Left lung (tissue), 10 donors: ENCODE measurements around the gene F2RL3. TPM values are rescaled to one million over a fixed set of nuclear protein-coding genes. Genes with fewer than 3 reads are reported as not detected.
"Not testable (repeated sequence)": the region's sequence is repeated elsewhere in the genome, so short reads cannot be mapped to it uniquely, and the experiment has no call there.

Experiments used
- ATAC-seq: fragments of 200-7000 bp; cut with Tn5 transposase; one replicate; pipeline ENCODE4 v1.9.1; 2020; ENCODE audit warnings: moderate library complexity
- DNase-seq, 4 donors: peaks; one replicate each; pipeline ENCODE4 v3.0.0-alpha.2; 2013 to 2020
- H3K27ac ChIP-seq, 2 donors: fragments of 200-600 bp; sonication (generic) in 1 of 2; one replicate each; pipeline versions ENCODE4 v1.5.0 to v1.8.0; 2020 to 2021
- H3K27me3 ChIP-seq, 2 donors: fragments of 200-600 bp; sonication (generic) in 1 of 2; one replicate each; pipeline versions ENCODE4 v1.5.0 to v1.8.0; 2020 to 2021
- H3K36me3 ChIP-seq, 2 donors: fragments of 200-600 bp; sonication (generic) in 1 of 2; one replicate each; pipeline versions ENCODE4 v1.5.0 to v1.8.0; 2020 to 2021
- H3K4me1 ChIP-seq, 2 donors: fragments of 200-600 bp; one replicate each; pipeline ENCODE4 v1.8.0; 2021
- H3K4me3 ChIP-seq, 2 donors: fragments of 200-600 bp; sonication (generic) in 1 of 2; one replicate each; pipeline versions ENCODE4 v1.5.0 to v1.8.0; 2020 to 2021; ENCODE audit warnings: mild to moderate bottlenecking in 1 of 2
- H3K9me3 ChIP-seq, 2 donors: fragments of 200-600 bp; sonication (generic) in 1 of 2; one replicate each; pipeline versions ENCODE4 v1.5.0 to v1.8.0; 2020 to 2021
- CTCF ChIP-seq, 2 donors: fragments of 200-600 bp; sonication (generic) in 1 of 2; IDR thresholded peaks; one replicate each; pipeline versions ENCODE4 v1.5.0 to v1.8.0; 2021; ENCODE audit warnings: antibody characterized with exemption in 2 of 2
- intact Hi-C, 2 donors: fragments of 100-400 bp; cut with DNase I; formaldehyde crosslinking; loops; one replicate each; pipeline versions ENCODE4 v1.11.2 to v1.14.2; 2022
- polyA plus RNA-seq, 6 donors: library from polyadenylated mRNA; unstranded; fragments of 120-200 nt; gene quantifications; one replicate each; pipeline ENCODE4 v1.2.1, GENCODE V29; 2013; ENCODE audit not compliant: insufficient read length in 6 of 6
- total RNA-seq, 2 donors: library from RNA; stranded (reverse); fragmentation: NEBNext Ultra II Directional; extraction: Animal tissue kit (Norgen Biotek cat#: 25700); gene quantifications; one replicate each; pipeline ENCODE4 v1.2.1, GENCODE V29; 2021
- donor health status: DM: no; HTN: yes; CAD: no.
- donor health status: DM: no; HTN: no; CAD: no.

F2RL3 gene
- total and polyA plus RNA-seq, 8 donors = 0.63 to 14.8 (median 1.4) TPM

- no peak overlapping the region for H3K27ac ChIP-seq
- H3K9me3 ChIP-seq = peaks cover 0 to 30% of the 10 kb centered on the region in 2 donors
- ATAC-seq = no peak
- no peak overlapping the region for H3K4me3 ChIP-seq
- intact Hi-C loops = no loop called here
- no peaks in the 10 kb centered on the region for H3K4me1 ChIP-seq
- H3K36me3 ChIP-seq = no peaks in the 10 kb centered on the region
- DNase-seq = no peak
- no peak for TF ChIP-seq CTCF (IDR thresholded peaks at IDR 0.05)
- no peaks in the 10 kb centered on the region for H3K27me3 ChIP-seq
These were observed 49.4 kb downstream of the F2RL3 start for GRCh38 chr19:16938211-16938610.

GRCh38 chr19:16940063-16940462, 51.3 kb downstream of the F2RL3 start:
- H3K4me1 ChIP-seq, H3K4me3 ChIP-seq, H3K36me3 ChIP-seq, DNase-seq, H3K27ac ChIP-seq, ATAC-seq, intact Hi-C loops, H3K27me3 ChIP-seq: not testable (repeated sequence)
- H3K9me3 ChIP-seq = peaks cover 0 to 11% of the 10 kb centered on the region in 2 donors

GRCh38 chr19:16940626-16941025, 51.8 kb downstream of the F2RL3 start:
- ATAC-seq (no peak), DNase-seq (no peak)
- Histone ChIP-seq H3K9me3 (peaks cover 0 to 5% of the 10 kb centered on the region in 2 donors), H3K4me1 (no peaks in the 10 kb centered on the region), H3K27ac (no peak overlapping the region), H3K36me3 (no peaks in the 10 kb centered on the region), H3K4me3 (no peak overlapping the region), H3K27me3 (no peaks in the 10 kb centered on the region)
- no peak for TF ChIP-seq CTCF (IDR thresholded peaks at IDR 0.05)
- intact Hi-C loops = no loop called here

Other genes starting within 250 kb of the F2RL3 start
- gene SMIM7, start 228.9 kb upstream of the F2RL3 start, total RNA-seq = 10 to 100 TPM; 70.7 to 85.9 TPM
- gene SMIM7, start 228.9 kb upstream of the F2RL3 start, polyA plus RNA-seq = 100 to 1,000 TPM in 4 of 6 donors, 10 to 100 TPM in 2; 98.5 to 112 (median 102) TPM
- 1 to 10 TPM; 4.8 to 5.9 TPM for gene TMEM38A, start 227.9 kb upstream of the F2RL3 start, total RNA-seq
- gene TMEM38A, start 227.9 kb upstream of the F2RL3 start, polyA plus RNA-seq = 1 to 10 TPM; 3.4 to 4.8 (median 4.1) TPM
- 1 to 10 TPM in 1 of 2 donors, not detected in 1; 1.2 TPM for gene NWD1, start 169.2 kb upstream of the F2RL3 start, total RNA-seq
- gene NWD1, start 169.2 kb upstream of the F2RL3 start, polyA plus RNA-seq = under 1 TPM; 0.11 to 0.55 (median 0.41) TPM
- 10 to 100 TPM; 46.3 to 52.7 TPM for gene SIN3B, start 59.6 kb upstream of the F2RL3 start, total RNA-seq
- gene SIN3B, start 59.6 kb upstream of the F2RL3 start, polyA plus RNA-seq = 10 to 100 TPM; 60.6 to 91.1 (median 77.6) TPM
- gene CPAMD8, start 137.8 kb downstream of the F2RL3 start, total RNA-seq = 10 to 100 TPM; 13.1 to 17.3 TPM
- 10 to 100 TPM; 60.4 to 79.9 (median 66.5) TPM for gene CPAMD8, start 137.8 kb downstream of the F2RL3 start, polyA plus RNA-seq
- gene HAUS8, start 186.5 kb downstream of the F2RL3 start, total RNA-seq = 10 to 100 TPM in 1 of 2 donors, 1 to 10 TPM in 1; 8.4 to 11.6 TPM
- 10 to 100 TPM; 11.1 to 15.2 (median 13.8) TPM for gene HAUS8, start 186.5 kb downstream of the F2RL3 start, polyA plus RNA-seq
- 100 to 1,000 TPM in 1 of 2 donors, 10 to 100 TPM in 1; 89.5 to 149 TPM for gene MYO9B, start 186.8 kb downstream of the F2RL3 start, total RNA-seq
- 10 to 100 TPM; 56.5 to 72.6 (median 60.1) TPM for gene MYO9B, start 186.8 kb downstream of the F2RL3 start, polyA plus RNA-seq